Fibroblast of lung (primary cell): ENCODE results near the gene WBP2NL. TPM values are rescaled to one million over a fixed set of nuclear protein-coding genes. Genes with fewer than 3 reads are reported as not detected.

Experiments
- DNase-seq, 2 donors: peaks; one replicate each; pipeline versions ENCODE4 v3.0.0 to v3.0.0-alpha.2; 2010; ENCODE audit warnings: low read depth in 2 of 2
- H2AFZ ChIP-seq: 2 replicates; pipeline ENCODE4 v1.5.1; 2012; ENCODE audit warnings: low read length, control low read depth, inconsistent platforms
- H3K27ac ChIP-seq: 2 replicates; pipeline ENCODE4 v1.5.1; 2011; ENCODE audit warnings: low read length, control low read depth; ENCODE audit not compliant: insufficient read depth
- H3K27me3 ChIP-seq: 2 replicates; pipeline ENCODE4 v1.5.1; 2011; ENCODE audit warnings: mild to moderate bottlenecking, low read length; ENCODE audit not compliant: control insufficient read depth, insufficient read depth
- H3K36me3 ChIP-seq: 2 replicates; pipeline ENCODE4 v1.5.1; 2011; ENCODE audit warnings: low read length; ENCODE audit not compliant: control insufficient read depth, insufficient read depth
- H3K4me1 ChIP-seq: 2 replicates; pipeline ENCODE4 v1.5.1; 2011; ENCODE audit warnings: low read length; ENCODE audit not compliant: control insufficient read depth, insufficient read depth; ENCODE audit errors: extremely low read depth
- H3K4me2 ChIP-seq: 2 replicates; pipeline ENCODE4 v1.5.1; 2011; ENCODE audit warnings: low read length, control low read depth; ENCODE audit not compliant: insufficient read depth; ENCODE audit errors: extremely low read depth
- H3K4me3 ChIP-seq, 4 experiments: fragments of 200-600 bp in 1 of 4; sonication (generic) in 1 of 4; replicated peaks in 1 of 4; 2 replicates each; pipeline ENCODE4 v1.5.1; 2011 to 2016; ENCODE audit warnings: low read length in 4 of 4, low read depth in 3 of 4, mild to moderate bottlenecking in 3 of 4, control low read depth in 2 of 4, inconsistent platforms in 1 of 4, mixed read lengths in 1 of 4; ENCODE audit not compliant: insufficient read depth in 1 of 4; ENCODE audit errors: control extremely low read depth in 1 of 4
- H3K79me2 ChIP-seq: 2 replicates; pipeline ENCODE4 v1.5.1; 2012; ENCODE audit warnings: mild to moderate bottlenecking, low read length, inconsistent platforms; ENCODE audit not compliant: control insufficient read depth, insufficient read depth
- H3K9ac ChIP-seq: 2 replicates; pipeline ENCODE4 v1.5.1; 2011; ENCODE audit warnings: mild to moderate bottlenecking, low read length, control low read depth; ENCODE audit not compliant: insufficient read depth
- H3K9me3 ChIP-seq: 2 replicates; pipeline ENCODE4 v1.5.1; 2012; ENCODE audit warnings: low read depth, low read length; ENCODE audit not compliant: control insufficient read depth, insufficient read depth
- H4K20me1 ChIP-seq: 2 replicates; pipeline ENCODE4 v1.5.1; 2011; ENCODE audit warnings: low read length; ENCODE audit not compliant: control insufficient read depth, insufficient read depth; ENCODE audit errors: extremely low read depth
- EZH2 ChIP-seq: IDR thresholded peaks from 2 replicates; pipeline ENCODE4 v1.5.1; 2012; ENCODE audit warnings: low read length, control low read depth, mild to moderate bottlenecking; ENCODE audit errors: missing control alignments
- polyA plus RNA-seq, 2 donors: library from polyadenylated mRNA; depleted of rRNA in 1 of 2; stranded (reverse) in 1 of 2; unstranded in 1 of 2; fragments of >200 nt; gene quantifications; 2 replicates each; pipeline ENCODE4 v1.2.1, GENCODE V29; 2011 to 2012; ENCODE audit warnings: missing spikeins in 1 of 2
- total RNA-seq: library from RNA; depleted of rRNA; stranded (reverse); fragments of >200 nt; gene quantifications from 2 replicates; pipeline ENCODE4 v1.2.1, GENCODE V29; 2014
- TF ChIP-seq, protein P1 (sequence below), 2 donors: IDR thresholded peaks in 1 of 2; conservative IDR thresholded peaks in 1 of 2; 1 replicate in 1 of 2; 2 replicates in 1 of 2; pipeline ENCODE4 v1.5.1; 2011 to 2012; ENCODE audit warnings: low read length in 2 of 2, control low read depth in 1 of 2, inconsistent platforms in 1 of 2, low read depth in 1 of 2, mild to moderate bottlenecking in 1 of 2

Gene WBP2NL
- total and polyA plus RNA-seq, 2 donors (not counting 1 experiment from before 2014, with no cell fraction given), result 0.10 to 1.8 TPM

DNA sequence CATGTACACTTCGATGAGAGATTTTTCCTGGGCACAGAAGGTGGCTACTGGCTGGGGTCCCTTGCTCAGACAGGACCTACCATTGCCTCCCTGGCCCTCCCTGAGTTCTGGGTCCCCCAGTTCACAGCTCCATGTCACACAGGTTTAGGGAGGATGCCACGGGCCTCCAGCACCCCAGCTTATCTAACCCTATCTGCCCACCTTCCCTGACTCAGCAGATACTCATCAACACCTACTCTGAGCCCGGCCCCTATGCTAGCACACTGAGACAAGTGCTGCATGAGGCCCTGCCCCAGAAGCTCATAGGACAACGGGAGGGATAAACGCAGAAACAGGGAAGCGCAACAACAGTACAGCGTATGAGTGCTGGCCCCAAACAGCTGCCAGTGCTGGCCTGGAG, 62.5 kb downstream of the WBP2NL start:
- Histone ChIP-seq H3K9me3 (no peaks in the 10 kb centered on the region), H3K9ac (no peak overlapping the region), H3K36me3 (peaks cover 12% of the 10 kb centered on the region), H3K4me2 (no peak overlapping the region), H4K20me1 (no peaks in the 10 kb centered on the region), H3K79me2 (no peaks in the 10 kb centered on the region), H3K4me1 (no peaks in the 10 kb centered on the region), H2AFZ (no peak overlapping the region), H3K4me3 (no peak overlapping the region), H3K27me3 (no peaks in the 10 kb centered on the region), H3K27ac (no peak overlapping the region)
- TF ChIP-seq EZH2, result no peak
- no peak for DNase-seq

DNA sequence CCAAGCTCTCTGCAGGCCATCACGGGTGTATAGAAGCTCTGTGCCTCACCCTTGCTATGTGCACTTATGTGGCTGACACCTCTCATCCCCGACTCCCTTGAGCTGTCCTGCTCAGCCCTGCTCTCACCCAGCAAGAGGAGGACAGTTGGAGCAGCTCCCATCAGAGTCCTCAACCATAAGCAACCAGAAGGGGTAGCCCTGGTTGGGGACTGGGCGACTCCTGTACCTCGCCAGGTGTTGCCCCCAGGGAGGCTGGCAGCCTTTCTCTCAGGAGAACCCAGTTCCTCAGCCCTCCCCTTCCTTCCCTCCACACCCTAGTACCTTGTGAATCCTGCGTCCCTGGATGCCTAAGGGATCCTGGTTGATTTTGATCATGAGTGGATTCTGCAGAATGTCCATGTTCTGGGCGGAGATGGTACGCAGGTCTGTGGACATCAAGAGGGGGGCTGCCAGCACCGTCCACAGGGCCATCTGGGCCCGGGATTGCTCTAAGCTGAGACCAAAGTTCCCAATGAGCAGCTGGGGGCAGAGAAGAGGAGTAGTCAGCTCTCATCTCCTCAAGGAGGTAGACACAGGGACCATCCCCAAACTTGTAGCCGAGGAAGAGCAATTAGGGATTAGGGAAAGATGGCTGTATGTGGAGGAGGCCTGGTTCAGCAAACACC, 64.0 kb downstream of the WBP2NL start:
- TF ChIP-seq EZH2, result no peak
- TF ChIP-seq, protein P1, sequence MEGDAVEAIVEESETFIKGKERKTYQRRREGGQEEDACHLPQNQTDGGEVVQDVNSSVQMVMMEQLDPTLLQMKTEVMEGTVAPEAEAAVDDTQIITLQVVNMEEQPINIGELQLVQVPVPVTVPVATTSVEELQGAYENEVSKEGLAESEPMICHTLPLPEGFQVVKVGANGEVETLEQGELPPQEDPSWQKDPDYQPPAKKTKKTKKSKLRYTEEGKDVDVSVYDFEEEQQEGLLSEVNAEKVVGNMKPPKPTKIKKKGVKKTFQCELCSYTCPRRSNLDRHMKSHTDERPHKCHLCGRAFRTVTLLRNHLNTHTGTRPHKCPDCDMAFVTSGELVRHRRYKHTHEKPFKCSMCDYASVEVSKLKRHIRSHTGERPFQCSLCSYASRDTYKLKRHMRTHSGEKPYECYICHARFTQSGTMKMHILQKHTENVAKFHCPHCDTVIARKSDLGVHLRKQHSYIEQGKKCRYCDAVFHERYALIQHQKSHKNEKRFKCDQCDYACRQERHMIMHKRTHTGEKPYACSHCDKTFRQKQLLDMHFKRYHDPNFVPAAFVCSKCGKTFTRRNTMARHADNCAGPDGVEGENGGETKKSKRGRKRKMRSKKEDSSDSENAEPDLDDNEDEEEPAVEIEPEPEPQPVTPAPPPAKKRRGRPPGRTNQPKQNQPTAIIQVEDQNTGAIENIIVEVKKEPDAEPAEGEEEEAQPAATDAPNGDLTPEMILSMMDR (conservative IDR thresholded peaks at IDR 0.05 in 1 of 2, IDR thresholded peaks at IDR 0.05 in 1 of 2; ENCODE audit: low read depth in 1 of 2, low read length in 2 of 2), result no peak
- no peak overlapping the region for H3K9ac ChIP-seq
- no peaks in the 10 kb centered on the region for H3K9me3 ChIP-seq
- no peak overlapping the region for H3K4me3 ChIP-seq
- no peak overlapping the region for H2AFZ ChIP-seq
- H3K4me1 ChIP-seq, result no peaks in the 10 kb centered on the region
- H3K4me2 ChIP-seq, result no peak overlapping the region
- H4K20me1 ChIP-seq, result no peaks in the 10 kb centered on the region
- no peak for DNase-seq
- no peaks in the 10 kb centered on the region for H3K27me3 ChIP-seq
- H3K27ac ChIP-seq, result no peak overlapping the region
- no peaks in the 10 kb centered on the region for H3K79me2 ChIP-seq
- H3K36me3 ChIP-seq, result peaks cover 14% of the 10 kb centered on the region

DNA sequence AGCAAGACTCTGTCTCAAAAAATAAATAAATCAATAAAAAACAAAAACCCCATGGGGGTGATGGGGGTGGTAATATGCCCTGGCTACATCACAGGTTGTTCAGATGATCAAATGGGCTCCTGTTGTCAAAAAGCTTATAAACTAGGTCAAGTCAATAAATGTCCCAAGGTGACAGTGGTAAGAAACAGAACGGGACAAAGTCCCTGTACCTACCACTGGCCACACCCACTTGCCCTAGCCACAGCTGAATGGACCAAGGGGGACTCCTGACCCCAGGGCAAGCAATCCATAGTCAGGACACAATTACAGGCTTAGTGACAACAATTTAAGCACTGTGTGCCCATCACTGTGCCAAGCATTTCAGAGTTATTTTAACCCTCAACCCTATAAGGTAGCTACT, 66.0 kb downstream of the WBP2NL start:
- no peaks in the 10 kb centered on the region for H3K27me3 ChIP-seq
- no peaks in the 10 kb centered on the region for H3K4me1 ChIP-seq
- TF ChIP-seq, protein P1 (conservative IDR thresholded peaks at IDR 0.05 in 1 of 2, IDR thresholded peaks at IDR 0.05 in 1 of 2; ENCODE audit: low read depth in 1 of 2, low read length in 2 of 2), result no peak
- H4K20me1 ChIP-seq, result no peaks in the 10 kb centered on the region
- H3K79me2 ChIP-seq, result no peaks in the 10 kb centered on the region
- H3K4me3 ChIP-seq, result no peak overlapping the region
- no peak for DNase-seq
- no peak overlapping the region for H3K27ac ChIP-seq
- H3K9ac ChIP-seq, result no peak overlapping the region
- H3K4me2 ChIP-seq, result no peak overlapping the region
- H2AFZ ChIP-seq, result no peak overlapping the region
- peaks cover 14% of the 10 kb centered on the region for H3K36me3 ChIP-seq
- H3K9me3 ChIP-seq, result no peaks in the 10 kb centered on the region
